ENCODE data around the gene DST. TPM values are rescaled to one million over a fixed set of nuclear protein-coding genes. Genes with fewer than 3 reads are reported as not detected.
A peak's percentile ranks its signal among the peaks of the same experiment; 100 is the strongest.

DST gene
- total and polyA plus RNA-seq, 2 of the 4 experiments (the other 2 are of a cell fraction), result 97.7 to 452 TPM

DNA sequence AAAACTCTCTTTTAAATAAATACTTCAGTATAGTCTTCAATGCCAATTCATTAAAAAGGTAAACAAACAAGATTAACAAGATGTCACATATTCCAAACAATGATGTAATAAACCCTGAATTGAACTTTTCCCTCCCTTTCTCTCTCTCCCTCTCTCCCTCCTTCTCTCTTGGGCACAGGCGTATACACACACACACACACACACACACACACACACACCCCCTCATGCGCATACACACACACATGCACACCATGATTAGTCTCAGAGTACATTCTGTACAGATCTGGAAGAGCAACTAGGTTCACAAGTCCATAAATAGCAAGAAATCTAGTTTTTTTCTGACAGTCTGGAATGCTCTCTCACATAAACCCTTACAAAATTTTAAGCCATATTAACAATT, 128.3 kb downstream of the DST start:
- H3K4me3 ChIP-seq (ENCODE audit: insufficient read depth, low read depth, low read length), result no peak overlapping the region
- no peak overlapping the region for H3K56ac ChIP-seq (ENCODE audit: extremely low read depth, insufficient read depth, low read length)
- no peak overlapping the region for H2BK15ac ChIP-seq (ENCODE audit: low read depth, low read length)
- H3K79me1 ChIP-seq (ENCODE audit: low read depth in 1 of 2, low read length in 2 of 2), result peaks cover 30 to 49% of the 10 kb centered on the region in 2 experiments
- H3K4me1 ChIP-seq (ENCODE audit: control insufficient read depth, insufficient read depth, low read length), result peaks cover 13% of the 10 kb centered on the region
- DNase-seq (peak; percentile 23), ATAC-seq (ENCODE audit: low read depth) (no peak; the same call in 1 of the 2 replicates)
- H3K18ac ChIP-seq (ENCODE audit: low read depth, low read length), result peak overlapping the region; percentile 5; the same call in 1 of the 2 replicates
- no peak overlapping the region for H4K8ac ChIP-seq (ENCODE audit: low read depth in 2 of 2, low read length in 2 of 2)
- no peak overlapping the region for H2BK20ac ChIP-seq (ENCODE audit: low read depth, low read length)
- dilution Hi-C loops (cut with HindIII; ENCODE audit: low sequenced_read_pairs, unreplicated experiment) (no loop called here), in situ Hi-C loops (cut with MboI; ENCODE audit: low sequenced_read_pairs) (no loop called here), intact Hi-C loops (cut with micrococcal nuclease) (no loop called here)
- H4K20me1 ChIP-seq (ENCODE audit: insufficient read depth, low read length), result no peaks in the 10 kb centered on the region; the same call in 1 of the 2 replicates
- peak overlapping the region; percentile 91 for H2BK5ac ChIP-seq (ENCODE audit: low read depth, low read length, poor library complexity, severe bottlenecking)
- 67% methylated on average over 1 of the region's 2 CpGs; no CpG with 5 or more reads in 1 of the 2 experiments for WGBS, 2 experiments (ENCODE audit: extremely low coverage in 2 of 2, insufficient read length in 1 of 2)
- H2AK5ac ChIP-seq (ENCODE audit: low read depth, low read length), result peak overlapping the region; percentile 35; the same call in 1 of the 2 replicates
- H3K4me2 ChIP-seq (ENCODE audit: low read depth, low read length), result 0 out of 2 replicates have a peak overlapping the region, but pooled peaks have one; percentile 12
- no peak overlapping the region for H2AK9ac ChIP-seq (replicated peaks; ENCODE audit: low read depth, low read length, poor library complexity)
- H3K9ac ChIP-seq (ENCODE audit: low read depth, low read length), result no peak overlapping the region
- no TSS peak for BruUV-seq (replicated peaks)
- ChIA-PET CTCF (no interaction called here), POLR2A (ENCODE audit: unreplicated experiment) (no interaction called here)
- H3K9me1 ChIP-seq (ENCODE audit: insufficient read depth, low read length), result peaks cover 13% of the 10 kb centered on the region
- peak overlapping the region; percentile 4; the same call in 1 of the 2 replicates for H4K5ac ChIP-seq (ENCODE audit: low read depth, low read length)
- H3K27me3 ChIP-seq (ENCODE audit: control insufficient read depth, insufficient read depth, low read length), result no peaks in the 10 kb centered on the region
- peak overlapping the region; percentile 31 for H3K4ac ChIP-seq (ENCODE audit: low read depth, low read length)
- TF ChIP-seq POLR2A (IDR thresholded peaks at IDR 0.05; ENCODE audit: low read depth, low read length), result no peak
- no peak for TF ChIP-seq NFE2L2 (IDR thresholded peaks at IDR 0.05; ENCODE audit: low read depth, low read length)
- TF ChIP-seq FOS (IDR thresholded peaks at IDR 0.05; ENCODE audit: low read depth, low read length), result no peak
- TF ChIP-seq SMC3 (IDR thresholded peaks at IDR 0.05; ENCODE audit: low read depth, low read length), result no peak
- no peak for TF ChIP-seq CEBPB (IDR thresholded peaks at IDR 0.05; ENCODE audit: low read depth, low read length)
- TF ChIP-seq RFX5 (IDR thresholded peaks at IDR 0.05; ENCODE audit: low read depth, low read length), result no peak
- no peak for TF ChIP-seq MAFK (IDR thresholded peaks at IDR 0.05; ENCODE audit: low read depth, low read length)
- TF ChIP-seq, protein P1, sequence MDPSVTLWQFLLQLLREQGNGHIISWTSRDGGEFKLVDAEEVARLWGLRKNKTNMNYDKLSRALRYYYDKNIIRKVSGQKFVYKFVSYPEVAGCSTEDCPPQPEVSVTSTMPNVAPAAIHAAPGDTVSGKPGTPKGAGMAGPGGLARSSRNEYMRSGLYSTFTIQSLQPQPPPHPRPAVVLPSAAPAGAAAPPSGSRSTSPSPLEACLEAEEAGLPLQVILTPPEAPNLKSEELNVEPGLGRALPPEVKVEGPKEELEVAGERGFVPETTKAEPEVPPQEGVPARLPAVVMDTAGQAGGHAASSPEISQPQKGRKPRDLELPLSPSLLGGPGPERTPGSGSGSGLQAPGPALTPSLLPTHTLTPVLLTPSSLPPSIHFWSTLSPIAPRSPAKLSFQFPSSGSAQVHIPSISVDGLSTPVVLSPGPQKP (IDR thresholded peaks at IDR 0.05; ENCODE audit: borderline replicate concordance, low read depth, low read length), result no peak
- H4K91ac ChIP-seq (ENCODE audit: insufficient read depth, low read depth, low read length), result no peak overlapping the region
- H3K27ac ChIP-seq (ENCODE audit: insufficient read depth, low read length), result peak overlapping the region; percentile 7; the same call in 1 of the 2 replicates
- peak overlapping the region; percentile 5; the same call in 1 of the 2 replicates for H2BK120ac ChIP-seq (ENCODE audit: low read depth, low read length)
- H3K14ac ChIP-seq (replicated peaks; ENCODE audit: low read depth, low read length), result peak overlapping the region; percentile 44; the same call in 1 of the 2 replicates
- H3K23ac ChIP-seq (ENCODE audit: low read depth, low read length), result peak overlapping the region; percentile 10; the same call in 1 of the 2 replicates
- H3K36me3 ChIP-seq (ENCODE audit: control insufficient read depth, insufficient read depth, low read length), result peaks cover 21% of the 10 kb centered on the region
- H2AFZ ChIP-seq (replicated peaks; ENCODE audit: low read length, poor library complexity), result no peak overlapping the region
- no peaks in the 10 kb centered on the region for H3K9me3 ChIP-seq (ENCODE audit: control insufficient read depth, insufficient read depth, low read length)
